Measurements from ENCODE around the gene CLDN5.

DNA sequence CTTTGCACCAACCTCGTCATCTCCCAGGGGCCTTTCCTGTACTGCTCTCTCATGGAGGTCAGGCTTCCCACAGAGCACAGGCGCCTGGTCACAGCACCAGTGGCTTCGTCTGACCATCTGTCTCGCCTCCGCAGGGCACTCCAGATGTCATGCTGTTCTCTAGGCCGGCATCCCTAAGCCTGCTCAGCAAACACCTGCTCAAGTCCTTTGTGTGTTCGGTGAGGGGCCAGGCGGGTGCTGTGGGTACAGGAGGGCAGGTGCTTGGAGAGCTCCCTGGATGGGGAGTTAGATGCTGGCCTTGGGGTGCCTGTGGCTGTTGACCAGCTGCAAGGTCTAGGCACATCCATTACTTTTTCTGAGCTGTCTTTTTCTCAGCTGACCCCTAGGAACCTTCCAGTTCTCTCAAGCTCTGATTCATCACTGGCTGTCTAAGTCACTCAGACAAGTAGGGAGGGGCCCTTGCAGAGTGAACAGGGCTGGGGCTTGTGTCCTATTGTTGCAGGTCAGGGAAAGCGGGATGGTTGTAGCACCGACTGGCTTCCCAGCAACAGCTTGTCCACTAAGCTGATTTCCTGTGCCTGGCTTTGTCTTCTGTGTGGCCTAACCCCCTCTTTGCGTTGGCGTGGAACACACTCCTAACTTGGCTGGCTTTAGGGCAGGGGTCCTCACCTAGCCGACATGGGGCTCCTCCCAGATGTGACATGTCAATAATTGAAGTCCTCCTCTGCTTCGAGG is 9.2 kb downstream of the CLDN5 start:
- TF ChIP-seq, protein P1, sequence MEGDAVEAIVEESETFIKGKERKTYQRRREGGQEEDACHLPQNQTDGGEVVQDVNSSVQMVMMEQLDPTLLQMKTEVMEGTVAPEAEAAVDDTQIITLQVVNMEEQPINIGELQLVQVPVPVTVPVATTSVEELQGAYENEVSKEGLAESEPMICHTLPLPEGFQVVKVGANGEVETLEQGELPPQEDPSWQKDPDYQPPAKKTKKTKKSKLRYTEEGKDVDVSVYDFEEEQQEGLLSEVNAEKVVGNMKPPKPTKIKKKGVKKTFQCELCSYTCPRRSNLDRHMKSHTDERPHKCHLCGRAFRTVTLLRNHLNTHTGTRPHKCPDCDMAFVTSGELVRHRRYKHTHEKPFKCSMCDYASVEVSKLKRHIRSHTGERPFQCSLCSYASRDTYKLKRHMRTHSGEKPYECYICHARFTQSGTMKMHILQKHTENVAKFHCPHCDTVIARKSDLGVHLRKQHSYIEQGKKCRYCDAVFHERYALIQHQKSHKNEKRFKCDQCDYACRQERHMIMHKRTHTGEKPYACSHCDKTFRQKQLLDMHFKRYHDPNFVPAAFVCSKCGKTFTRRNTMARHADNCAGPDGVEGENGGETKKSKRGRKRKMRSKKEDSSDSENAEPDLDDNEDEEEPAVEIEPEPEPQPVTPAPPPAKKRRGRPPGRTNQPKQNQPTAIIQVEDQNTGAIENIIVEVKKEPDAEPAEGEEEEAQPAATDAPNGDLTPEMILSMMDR (IDR thresholded peaks at IDR 0.05; ENCODE audit: insufficient read depth, low read length) = no peak
- TF ChIP-seq, protein P2, sequence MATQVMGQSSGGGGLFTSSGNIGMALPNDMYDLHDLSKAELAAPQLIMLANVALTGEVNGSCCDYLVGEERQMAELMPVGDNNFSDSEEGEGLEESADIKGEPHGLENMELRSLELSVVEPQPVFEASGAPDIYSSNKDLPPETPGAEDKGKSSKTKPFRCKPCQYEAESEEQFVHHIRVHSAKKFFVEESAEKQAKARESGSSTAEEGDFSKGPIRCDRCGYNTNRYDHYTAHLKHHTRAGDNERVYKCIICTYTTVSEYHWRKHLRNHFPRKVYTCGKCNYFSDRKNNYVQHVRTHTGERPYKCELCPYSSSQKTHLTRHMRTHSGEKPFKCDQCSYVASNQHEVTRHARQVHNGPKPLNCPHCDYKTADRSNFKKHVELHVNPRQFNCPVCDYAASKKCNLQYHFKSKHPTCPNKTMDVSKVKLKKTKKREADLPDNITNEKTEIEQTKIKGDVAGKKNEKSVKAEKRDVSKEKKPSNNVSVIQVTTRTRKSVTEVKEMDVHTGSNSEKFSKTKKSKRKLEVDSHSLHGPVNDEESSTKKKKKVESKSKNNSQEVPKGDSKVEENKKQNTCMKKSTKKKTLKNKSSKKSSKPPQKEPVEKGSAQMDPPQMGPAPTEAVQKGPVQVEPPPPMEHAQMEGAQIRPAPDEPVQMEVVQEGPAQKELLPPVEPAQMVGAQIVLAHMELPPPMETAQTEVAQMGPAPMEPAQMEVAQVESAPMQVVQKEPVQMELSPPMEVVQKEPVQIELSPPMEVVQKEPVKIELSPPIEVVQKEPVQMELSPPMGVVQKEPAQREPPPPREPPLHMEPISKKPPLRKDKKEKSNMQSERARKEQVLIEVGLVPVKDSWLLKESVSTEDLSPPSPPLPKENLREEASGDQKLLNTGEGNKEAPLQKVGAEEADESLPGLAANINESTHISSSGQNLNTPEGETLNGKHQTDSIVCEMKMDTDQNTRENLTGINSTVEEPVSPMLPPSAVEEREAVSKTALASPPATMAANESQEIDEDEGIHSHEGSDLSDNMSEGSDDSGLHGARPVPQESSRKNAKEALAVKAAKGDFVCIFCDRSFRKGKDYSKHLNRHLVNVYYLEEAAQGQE (IDR thresholded peaks at IDR 0.05; ENCODE audit: insufficient replicate concordance, low read depth) = no peak
- TF ChIP-seq POLR2AphosphoS5 (IDR thresholded peaks at IDR 0.05; ENCODE audit: low read depth) = no peak
- no peak for TF ChIP-seq GABPA (IDR thresholded peaks at IDR 0.05; ENCODE audit: low read depth)
